ENCODE data around the gene HNRNPLL.

GRCh38 chr2:38560092-38560491 is 42.6 kb downstream of the HNRNPLL start:
- no peak for TF ChIP-seq OSR1 (CRISPR knock-in tag; IDR thresholded peaks at IDR 0.05)
- no peak for TF ChIP-seq PATZ1 (CRISPR knock-in tag; IDR thresholded peaks at IDR 0.05; ENCODE audit: borderline replicate concordance)
- no peak for TF ChIP-seq CSDC2 (CRISPR knock-in tag; IDR thresholded peaks at IDR 0.05)
- no peak for TF ChIP-seq GLIS3 (CRISPR knock-in tag; IDR thresholded peaks at IDR 0.05)
- no peak for TF ChIP-seq ARNTL (CRISPR knock-in tag; IDR thresholded peaks at IDR 0.05; ENCODE audit: borderline replicate concordance, low read depth)
- TF ChIP-seq TCF4 (CRISPR knock-in tag; IDR thresholded peaks at IDR 0.05; ENCODE audit: borderline replicate concordance), result no peak
- no peak for TF ChIP-seq BACH2 (CRISPR knock-in tag; IDR thresholded peaks at IDR 0.05; ENCODE audit: borderline replicate concordance)
